SK-N-SH (cell line): Measurements from ENCODE around the gene CAST.

Experiments
- CTCF ChIP-seq: fragments of 200-600 bp; sonication (generic); IDR thresholded peaks from 2 replicates; pipeline ENCODE4 v1.6.1; 2017; ENCODE audit warnings: antibody characterized with exemption, mild to moderate bottlenecking, moderate library complexity
- EP300 ChIP-seq, 2 experiments: IDR thresholded peaks; 2 replicates each; pipeline versions ENCODE4 v1.4.0 to v1.6.1; 2012; ENCODE audit warnings: borderline replicate concordance in 1 of 2, low read depth in 1 of 2, low read length in 1 of 2
- FOXJ3 ChIP-seq: sonication (generic); formaldehyde crosslinking; IDR thresholded peaks from 2 replicates; pipeline ENCODE4 v1.5.1; 2020; ENCODE audit warnings: mild to moderate bottlenecking, missing genetic modification reagents
- GATA2 ChIP-seq: sonication (generic); formaldehyde crosslinking; IDR thresholded peaks from 2 replicates; pipeline ENCODE4 v1.5.0; 2020; ENCODE audit warnings: mild to moderate bottlenecking, missing genetic modification reagents
- RAD21 ChIP-seq: IDR thresholded peaks from 2 replicates; pipeline ENCODE4 v1.6.1; 2012; ENCODE audit warnings: mild to moderate bottlenecking, low read length
- RCOR1 ChIP-seq: fragments of 150-350 bp; IDR thresholded peaks from 2 replicates; pipeline ENCODE4 v1.6.1; 2017; ENCODE audit warnings: antibody characterized with exemption, low read length
- SMC3 ChIP-seq: IDR thresholded peaks from 2 replicates; pipeline ENCODE4 v1.6.1; 2012; ENCODE audit warnings: low read depth, low read length, improper control_type of control experiment
- ZBTB33 ChIP-seq: IDR thresholded peaks from 2 replicates; pipeline ENCODE4 v1.4.0; 2012; ENCODE audit warnings: low read depth, borderline replicate concordance

- no peak for TF ChIP-seq RCOR1
- TF ChIP-seq ZBTB33 = no peak
- no peak for TF ChIP-seq CTCF
- TF ChIP-seq GATA2 = no peak
- TF ChIP-seq EP300 (IDR thresholded peaks at IDR 0.05; ENCODE audit: borderline replicate concordance in 1 of 2, low read depth in 1 of 2, low read length in 1 of 2) = no peak
- TF ChIP-seq RAD21 = no peak
- no peak for TF ChIP-seq SMC3
- no peak for TF ChIP-seq FOXJ3 (CRISPR knock-in tag)
These were observed 45.4 kb upstream of the CAST start for GRCh38 chr5:96616801-96617200.
